ENCODE results near the gene DMAC2.

GRCh38 chr19:41478875-41479756 is 39.4 kb upstream of the DMAC2 start:
- TF ChIP-seq CTCF (IDR thresholded peaks at IDR 0.05) (no peak), POLR2A (IDR thresholded peaks at IDR 0.05) (no peak), EP300 (IDR thresholded peaks at IDR 0.05) (no peak)
